Retina (tissue), 1 donor: ENCODE measurements around the gene PTPN12.
"Not testable (repeated sequence)": the region's sequence is repeated elsewhere in the genome, so short reads cannot be mapped to it uniquely, and the experiment has no call there.

ENCODE experiments used
- DNase-seq: peaks from one replicate; pipeline ENCODE4 v3.0.0-alpha.2; 2016

PTPN12 gene

DNA sequence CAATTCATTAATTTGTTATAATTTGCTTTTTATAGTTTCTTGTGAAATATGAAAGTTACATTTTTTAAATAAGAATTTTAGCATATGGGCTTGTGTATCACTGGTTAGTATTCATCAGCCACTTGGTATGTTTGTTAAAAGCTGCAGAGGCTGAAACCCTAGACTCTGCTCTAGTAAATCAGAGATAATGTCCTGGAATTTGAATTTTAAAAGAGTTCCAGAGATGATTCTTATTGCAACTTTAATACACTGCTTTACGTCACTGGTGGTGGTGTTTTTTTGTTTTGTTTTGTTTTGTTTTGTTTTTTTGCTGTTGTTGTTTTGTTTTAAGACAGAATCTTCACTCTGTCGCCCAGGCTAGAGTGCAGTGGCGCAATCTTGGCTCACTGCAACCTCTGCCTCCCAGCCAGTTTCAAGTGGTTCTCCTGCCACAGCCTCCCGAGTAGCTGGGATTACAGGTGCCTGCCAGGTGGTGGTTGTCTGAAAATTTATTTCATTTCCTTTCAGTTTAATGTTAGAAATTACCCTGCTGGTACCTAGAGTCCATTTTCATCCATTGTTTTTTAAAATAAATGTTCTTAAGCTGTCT lies 43.8 kb downstream of the PTPN12 start:
- no peak for DNase-seq

DNA sequence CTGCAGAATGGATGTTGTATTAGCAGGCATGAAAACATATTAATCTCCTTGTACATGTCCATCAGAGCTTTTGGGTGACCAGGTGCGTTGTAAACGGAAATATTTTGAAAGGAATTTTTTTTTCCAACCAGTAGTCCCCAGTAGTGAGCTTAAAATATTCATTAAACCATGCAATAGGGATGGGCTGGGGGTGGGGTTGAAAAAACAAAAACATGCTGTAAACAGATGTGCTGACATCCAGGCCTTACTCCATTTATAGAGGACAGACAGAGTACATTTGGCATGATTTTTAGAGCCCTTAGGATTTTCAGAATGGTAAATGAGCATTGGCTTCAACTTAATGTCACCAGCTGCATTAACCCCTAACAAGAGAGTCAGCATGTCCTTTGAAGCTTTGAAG lies 50.2 kb downstream of the PTPN12 start:
- no peak for DNase-seq

DNA sequence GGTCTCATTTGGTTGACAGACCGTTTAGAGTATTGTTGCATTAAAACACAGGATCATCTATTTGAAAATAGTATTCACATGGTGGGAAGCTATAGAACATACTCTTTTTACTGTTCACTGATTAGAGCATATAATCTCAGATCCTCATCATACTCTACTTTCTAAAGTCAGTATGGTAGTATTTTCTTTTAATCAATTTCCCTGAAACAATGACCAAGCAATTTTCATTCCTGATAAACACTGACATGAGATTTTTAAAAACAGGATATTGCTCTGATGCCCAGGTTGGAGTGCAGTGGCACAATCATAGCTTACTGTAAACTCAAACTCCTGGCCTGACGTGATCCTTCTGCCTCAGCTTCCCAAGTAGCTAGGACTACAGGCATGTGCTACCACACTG lies 63.9 kb downstream of the PTPN12 start:
- no peak for DNase-seq

DNA sequence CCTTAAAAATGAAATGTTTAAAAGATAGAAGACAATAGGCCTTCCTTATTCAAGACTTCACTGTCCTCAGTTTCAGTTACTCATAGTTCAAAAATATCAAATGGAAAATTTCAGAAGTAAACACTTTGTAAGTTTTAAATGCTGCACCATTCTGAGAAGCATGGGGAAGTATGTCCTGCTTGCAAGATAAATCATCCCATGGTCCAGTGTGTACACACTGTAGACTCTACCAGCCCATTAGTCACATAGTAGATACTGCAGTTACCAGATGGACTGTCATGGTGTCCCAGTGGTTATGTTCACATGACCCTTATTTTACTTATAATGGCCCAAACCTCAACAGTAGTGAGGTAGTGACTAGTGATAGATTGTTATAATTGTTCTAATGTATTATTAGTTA lies 69.5 kb downstream of the PTPN12 start:
- no peak for DNase-seq

DNA sequence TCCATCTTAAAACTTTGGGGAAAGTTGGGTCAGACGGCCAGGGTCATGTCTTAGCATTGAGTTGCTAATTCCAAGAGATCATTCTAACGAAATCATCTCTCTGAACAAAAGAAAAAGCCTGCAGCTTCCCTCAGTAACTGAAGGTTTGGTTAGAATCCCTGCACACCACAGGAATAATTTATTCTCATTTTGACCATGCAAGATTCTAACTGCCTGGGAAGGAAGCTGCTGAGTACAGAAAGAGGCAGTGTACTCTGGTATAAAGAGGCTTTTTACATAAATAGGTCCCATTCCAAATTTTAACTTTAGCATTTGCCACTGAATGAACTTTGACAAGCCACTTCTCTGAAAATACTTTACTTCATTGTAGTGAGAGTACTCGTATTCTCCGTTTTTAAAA lies 82.2 kb downstream of the PTPN12 start:
- no peak for DNase-seq

DNA sequence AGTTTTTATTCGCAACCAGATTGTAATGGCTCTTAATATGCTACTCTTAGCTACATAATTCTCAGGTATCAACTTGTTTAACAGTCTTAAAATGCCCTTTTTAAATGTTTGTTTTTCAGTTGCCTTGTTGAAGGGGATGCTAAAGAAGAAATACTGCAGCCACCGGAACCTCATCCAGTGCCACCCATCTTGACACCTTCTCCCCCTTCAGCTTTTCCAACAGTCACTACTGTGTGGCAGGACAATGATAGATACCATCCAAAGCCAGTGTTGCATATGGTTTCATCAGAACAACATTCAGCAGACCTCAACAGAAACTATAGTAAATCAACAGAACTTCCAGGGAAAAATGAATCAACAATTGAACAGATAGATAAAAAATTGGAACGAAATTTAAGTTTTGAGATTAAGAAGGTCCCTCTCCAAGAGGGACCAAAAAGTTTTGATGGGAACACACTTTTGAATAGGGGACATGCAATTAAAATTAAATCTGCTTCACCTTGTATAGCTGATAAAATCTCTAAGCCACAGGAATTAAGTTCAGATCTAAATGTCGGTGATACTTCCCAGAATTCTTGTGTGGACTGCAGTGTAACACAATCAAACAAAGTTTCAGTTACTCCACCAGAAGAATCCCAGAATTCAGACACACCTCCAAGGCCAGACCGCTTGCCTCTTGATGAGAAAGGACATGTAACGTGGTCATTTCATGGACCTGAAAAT lies 89.7 kb downstream of the PTPN12 start:
- no peak for DNase-seq

DNA sequence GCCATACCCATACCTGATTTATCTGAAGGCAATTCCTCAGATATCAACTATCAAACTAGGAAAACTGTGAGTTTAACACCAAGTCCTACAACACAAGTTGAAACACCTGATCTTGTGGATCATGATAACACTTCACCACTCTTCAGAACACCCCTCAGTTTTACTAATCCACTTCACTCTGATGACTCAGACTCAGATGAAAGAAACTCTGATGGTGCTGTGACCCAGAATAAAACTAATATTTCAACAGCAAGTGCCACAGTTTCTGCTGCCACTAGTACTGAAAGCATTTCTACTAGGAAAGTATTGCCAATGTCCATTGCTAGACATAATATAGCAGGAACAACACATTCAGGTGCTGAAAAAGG lies 90.2 kb downstream of the PTPN12 start:
- no peak for DNase-seq

DNA sequence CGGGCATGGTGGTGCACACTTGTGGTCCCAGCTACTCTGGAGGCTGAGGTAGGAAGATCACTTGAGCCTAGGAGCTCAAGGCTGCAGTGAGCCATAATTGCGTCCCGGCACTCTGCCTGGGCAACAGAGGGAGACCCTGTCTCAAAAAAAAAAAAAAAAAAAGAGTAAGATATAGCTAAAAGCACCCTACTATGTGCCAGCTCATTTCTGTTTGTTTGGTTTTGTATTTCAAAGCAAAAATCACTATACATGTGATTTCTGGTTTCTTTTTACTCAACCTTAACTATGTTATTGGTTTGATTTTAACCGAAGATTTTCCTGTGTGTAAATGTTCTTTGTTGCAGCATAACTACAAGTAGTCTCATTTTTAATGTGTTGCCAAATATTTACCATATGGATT lies 92.7 kb downstream of the PTPN12 start:
- no peak for DNase-seq

DNA sequence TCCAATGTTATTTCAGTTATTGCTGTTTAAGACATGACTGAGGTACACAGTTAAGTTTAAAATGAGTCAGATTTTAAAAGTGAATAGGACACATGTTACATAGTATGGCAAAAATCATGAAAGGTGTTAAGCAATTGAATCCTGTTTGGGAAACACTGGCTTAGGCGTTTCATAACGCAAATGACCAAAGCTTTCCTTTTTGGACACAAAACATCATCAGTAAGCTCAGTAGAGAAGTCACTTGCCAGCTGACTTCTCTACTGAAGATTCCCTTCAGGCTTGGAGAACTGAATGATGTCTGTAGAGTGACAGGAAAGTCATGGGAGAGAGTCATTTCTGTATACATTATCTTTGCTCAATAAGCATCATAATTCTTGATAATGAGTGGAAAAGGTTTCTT lies 94.7 kb downstream of the PTPN12 start:
- no peak for DNase-seq

DNA sequence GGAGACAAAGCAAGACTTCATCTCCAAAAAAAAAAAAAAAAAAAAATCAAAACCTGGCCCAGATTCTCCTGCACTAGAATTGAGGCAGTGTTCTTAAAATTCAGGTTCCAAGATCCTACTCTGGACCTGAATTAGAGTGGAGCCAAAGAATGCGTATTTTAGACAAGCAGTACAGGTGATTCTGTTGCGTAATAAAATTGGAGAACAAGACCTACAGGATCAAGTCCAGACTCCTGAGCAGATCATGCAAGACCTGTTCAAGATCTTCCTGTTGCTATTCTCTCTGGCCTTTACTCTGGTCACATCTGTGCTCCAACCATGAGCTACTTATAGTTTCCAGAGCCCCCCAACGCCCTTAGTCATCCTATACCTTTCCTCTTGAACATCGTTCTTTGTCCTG lies 107.7 kb downstream of the PTPN12 start:
- DNase-seq: no peak

DNA sequence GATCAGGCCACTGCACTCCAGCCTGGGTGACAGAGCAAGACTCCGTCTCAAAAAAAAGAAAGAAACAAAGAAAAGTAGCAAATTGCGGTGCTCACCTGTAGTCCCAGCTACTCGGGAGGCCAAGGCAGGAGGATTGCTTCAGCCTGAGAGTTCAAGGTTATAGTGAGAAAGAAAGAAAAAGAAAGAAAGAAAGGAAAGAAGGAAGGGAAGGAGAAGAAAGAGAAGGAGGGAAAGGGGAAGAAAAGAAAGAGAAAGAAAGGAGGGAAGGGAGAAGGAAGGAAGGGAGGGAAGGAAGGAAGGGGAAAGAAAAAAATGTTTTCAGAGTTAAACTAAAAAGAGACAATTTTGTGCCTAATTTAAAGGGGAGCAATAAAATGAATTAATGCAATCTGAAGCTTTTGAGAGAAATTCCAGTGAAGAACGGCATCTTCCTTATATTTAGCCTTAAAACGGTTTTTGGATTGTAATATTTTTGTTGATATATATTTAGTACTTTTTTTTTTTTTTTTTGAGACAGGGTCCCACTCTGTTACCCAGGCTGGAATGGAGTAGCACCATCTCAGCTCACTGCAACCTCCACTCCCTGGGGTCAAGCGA lies 111.7 kb downstream of the PTPN12 start:
- no peak for DNase-seq

DNA sequence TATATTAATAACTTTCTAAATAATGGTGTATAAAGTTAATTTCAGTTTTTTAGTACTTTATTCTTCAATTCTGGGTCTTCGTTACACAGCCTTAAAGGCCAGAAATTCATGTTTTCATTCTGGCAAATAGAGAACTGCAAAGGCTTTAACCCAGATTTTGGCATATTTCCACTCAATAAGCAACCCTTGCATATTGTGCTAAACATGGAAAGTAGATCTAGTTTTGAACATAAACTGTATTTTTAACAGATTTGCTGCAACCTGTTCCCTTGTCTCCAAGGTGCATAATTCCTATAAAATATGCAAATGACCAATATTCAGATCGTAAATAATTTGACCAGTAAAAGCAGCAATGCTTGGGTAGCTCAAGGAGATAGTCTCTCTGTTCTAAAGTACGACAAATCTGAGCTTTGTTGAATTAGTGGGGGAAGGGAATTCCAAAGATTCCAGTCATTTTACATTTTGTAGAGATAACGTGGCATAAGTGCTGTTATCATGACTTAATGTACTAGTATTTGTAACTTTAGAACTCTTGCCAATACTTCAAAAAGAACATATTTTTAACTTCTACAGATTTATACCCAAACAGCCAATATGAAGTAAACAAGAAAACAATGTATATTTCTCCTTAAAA lies 112.7 kb downstream of the PTPN12 start:
- DNase-seq: no peak

DNA sequence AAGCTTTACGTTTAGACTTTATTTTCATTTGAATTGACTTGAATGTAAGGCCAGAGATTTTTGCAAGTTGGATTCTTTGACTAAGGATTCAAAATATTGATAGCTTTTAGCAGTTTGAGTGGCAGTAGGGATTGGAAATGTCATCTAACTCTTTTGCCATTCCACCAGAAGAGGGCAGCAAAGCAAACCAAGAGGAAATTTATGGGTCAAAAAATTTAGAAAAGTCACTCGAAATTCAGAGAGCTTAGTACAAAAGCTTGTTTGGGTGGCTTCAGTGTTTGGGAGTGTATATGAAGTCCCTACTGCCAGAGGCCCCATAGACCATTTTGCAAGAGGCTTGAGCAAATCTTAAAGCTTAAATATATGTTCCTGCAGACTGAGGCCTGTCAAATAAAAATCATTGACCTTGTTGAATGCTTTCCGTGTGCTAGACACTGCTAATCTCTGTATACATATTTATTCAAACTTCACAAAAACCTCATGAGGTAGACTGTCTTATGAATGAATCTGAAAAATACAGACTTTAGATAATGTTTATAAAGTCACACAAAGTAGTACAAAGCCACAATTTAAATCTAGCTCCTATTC lies 114.6 kb downstream of the PTPN12 start:
- DNase-seq: peak; percentile 37

DNA sequence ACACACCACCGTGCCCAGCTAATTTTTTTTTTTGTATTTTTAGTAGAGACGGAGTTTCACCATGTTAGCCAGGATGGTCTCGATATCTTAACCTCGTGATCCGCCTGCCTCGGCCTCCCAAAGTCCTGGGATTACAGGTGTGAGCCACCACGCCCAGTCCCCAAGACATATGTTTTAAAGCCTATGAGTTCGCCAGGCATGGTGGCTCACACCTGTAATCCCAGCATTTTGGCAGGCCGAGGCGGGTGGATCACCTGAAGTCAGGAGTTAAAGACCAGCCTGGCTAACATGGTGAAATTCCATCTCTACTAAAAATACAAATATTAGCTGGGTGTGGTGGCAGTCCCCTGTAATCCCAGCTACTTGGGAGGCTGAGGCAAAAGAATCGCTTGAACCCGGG lies 115.7 kb downstream of the PTPN12 start:
- DNase-seq: not testable (repeated sequence)

DNA sequence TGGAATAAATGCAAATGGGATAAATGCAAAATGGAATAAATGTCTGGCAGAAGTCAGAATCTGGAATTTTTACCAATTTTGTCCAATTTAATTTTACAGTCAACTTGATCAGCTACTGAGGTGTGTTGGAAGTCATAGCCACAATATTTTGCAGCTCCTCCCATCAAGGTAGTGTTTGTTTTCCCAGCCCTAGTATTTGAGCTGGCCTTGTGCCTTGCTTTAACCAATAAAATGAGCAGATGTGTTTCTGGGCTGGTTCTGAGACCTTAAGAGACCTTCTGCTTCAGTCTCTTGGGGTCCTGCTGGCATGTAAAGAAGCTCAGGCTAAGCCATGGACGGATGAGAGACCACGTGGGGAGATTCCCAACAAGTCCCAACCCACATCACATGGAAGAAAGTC lies 116.5 kb downstream of the PTPN12 start:
- DNase-seq: no peak

DNA sequence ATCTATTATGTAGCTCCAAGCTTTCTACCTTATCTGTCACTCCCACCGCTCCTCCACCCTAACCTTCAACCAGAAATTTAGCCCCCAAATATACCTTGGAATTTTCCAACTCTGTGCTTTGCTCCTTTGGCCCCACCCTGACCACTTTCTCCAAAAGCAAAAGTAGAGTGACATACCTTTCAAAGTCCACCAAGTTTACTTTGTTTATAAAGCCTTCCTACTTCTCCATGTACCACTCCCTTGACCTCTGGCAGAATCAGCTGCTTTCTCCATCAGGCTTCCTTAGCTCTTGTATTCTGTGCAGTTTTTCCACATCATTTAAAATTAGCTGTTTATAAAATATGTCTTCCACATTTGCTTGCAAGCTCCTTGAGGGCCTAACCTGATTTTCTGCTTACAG lies 118.3 kb downstream of the PTPN12 start:
- no peak for DNase-seq

DNA sequence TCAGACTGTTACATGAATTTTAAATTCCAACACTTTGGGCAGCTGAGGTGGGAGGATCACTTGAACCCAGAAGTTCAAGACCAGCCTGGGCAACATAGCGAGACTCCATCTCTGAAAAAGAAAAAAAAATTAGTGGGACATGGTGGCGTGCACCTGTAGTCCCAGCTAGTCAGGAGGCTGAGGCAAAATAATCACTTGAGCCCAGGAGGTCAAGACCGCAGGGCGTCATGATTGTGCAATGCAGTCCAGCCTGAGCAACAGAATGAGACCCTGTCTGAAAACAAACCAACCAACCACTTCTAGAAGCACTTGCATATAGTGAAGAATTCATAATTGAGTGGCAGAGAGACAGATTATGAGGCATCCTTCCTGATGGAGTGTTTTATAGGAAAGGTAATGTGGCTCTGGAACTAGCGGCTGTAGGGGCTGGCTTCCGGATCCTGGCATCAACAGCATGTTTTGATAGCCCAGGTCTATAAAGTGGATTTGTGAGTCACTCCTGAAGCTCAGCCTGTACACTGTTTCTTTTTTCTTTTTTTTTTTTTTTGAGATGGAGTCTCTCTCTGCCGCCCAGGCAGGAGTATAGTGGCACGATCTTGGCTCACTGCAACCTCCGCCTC lies 118.9 kb downstream of the PTPN12 start:
- DNase-seq: no peak

DNA sequence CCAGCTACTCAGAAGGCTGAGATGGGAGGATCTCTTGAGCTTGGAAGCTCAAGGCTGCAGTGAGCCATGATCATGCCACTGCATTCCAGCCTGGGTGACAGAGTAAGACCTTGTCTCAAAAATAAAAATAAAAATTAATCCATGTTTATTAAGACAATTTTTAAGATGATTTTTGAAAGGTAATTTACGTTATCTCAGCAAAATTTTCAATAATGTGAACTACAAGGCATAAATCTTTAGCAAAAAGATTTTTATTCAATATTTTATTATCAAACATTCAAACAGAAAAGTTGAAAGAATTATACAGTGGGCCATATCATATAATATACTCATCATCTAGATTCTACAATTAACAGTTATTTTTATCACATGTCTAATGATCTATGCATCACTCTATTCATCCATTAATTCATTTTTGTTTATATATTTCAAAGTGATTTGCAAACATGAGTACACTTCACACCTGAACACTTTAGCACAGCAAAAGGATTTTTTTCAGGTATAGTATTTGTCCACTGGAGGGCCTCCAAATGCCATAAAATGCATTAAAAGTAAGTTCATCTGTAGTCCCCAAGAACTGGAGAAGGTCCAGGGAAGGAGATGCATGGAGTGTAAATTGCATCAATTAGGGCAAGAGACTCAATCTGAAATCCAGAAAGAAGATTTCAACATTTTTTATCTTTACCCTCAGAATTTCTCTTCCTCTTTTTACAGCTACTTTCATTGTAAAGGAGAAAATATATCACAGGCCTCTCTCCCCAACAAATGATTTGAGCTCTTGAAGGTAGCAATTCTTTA lies 120.5 kb downstream of the PTPN12 start:
- DNase-seq: peak; percentile 17

DNA sequence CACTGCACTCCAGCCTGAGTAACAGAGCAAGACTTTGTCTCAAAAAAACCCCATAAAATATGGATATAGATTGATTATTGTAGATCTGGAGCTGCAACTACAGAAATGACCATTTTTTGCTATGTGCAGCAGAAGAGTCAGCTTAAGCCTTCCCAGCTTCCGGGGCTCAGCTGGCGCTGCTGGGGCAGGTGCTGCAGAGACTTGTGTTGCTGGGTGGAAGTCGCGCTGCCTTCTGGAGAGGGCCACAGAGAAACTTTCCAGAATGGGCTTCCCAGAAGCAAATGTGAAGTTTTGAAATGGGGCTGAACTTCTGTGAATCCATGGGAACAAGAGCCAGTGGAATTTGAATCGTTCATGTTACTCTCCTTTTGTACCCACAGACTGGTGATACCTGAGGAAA lies 121.8 kb downstream of the PTPN12 start:
- no peak for DNase-seq

DNA sequence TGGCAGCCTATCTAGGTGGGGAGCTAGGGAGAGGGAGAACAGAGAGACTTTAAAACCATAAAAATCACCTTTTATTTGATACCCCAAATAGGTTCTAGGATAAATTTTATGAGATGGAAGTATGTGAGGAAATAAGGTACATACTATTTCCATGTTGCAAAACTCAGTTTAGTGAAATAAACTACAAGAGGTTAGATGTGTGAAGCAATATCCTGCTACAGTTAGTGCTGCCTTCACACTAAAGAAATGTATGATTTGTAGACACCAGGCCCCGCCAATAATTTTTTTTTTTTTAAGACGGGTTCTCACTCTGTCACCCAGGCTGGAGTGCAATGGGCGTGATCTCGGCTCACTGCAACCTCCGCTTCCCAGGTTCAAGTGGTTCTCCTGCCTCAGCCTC lies 124.7 kb downstream of the PTPN12 start:
- no peak for DNase-seq

DNA sequence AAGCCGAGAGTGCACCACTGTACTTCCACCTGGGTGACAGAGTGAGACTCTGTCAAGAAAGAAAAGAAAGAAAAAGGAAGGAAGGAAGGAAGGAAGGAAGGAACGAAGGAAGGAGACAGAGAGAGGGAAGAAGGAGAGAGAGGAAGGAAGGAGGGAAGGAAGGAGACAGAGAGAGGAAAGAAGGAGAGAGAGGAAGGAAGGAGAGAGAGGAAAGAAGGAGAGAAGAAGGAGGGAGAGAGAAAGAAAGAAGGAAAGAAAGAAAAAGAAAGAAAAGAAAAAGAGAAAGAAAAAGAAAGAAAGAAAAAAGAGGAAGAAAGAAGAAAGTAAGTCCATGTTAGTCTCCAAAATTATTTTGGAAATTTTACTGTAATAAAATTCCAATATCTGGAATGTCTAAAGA lies 125.8 kb downstream of the PTPN12 start:
- no peak for DNase-seq

DNA sequence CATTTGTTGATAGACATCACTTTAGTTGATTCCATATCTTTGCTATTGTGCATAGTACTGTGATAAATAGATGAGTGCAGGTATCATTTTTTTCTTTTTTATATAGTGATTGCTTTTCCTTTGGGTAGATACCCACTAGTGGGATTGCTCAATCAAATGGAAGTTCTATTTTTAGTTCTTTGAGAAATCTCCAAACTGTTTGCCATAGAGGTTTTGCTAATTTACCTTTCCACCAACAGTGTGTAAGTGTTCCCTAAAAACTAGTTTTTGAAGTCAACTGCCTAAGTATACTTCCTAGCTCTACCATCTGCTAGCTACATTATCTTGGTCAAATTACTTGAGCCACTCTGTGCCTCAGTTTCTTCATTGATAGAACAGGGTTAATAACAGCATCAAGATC lies 127.6 kb downstream of the PTPN12 start:
- no peak for DNase-seq

DNA sequence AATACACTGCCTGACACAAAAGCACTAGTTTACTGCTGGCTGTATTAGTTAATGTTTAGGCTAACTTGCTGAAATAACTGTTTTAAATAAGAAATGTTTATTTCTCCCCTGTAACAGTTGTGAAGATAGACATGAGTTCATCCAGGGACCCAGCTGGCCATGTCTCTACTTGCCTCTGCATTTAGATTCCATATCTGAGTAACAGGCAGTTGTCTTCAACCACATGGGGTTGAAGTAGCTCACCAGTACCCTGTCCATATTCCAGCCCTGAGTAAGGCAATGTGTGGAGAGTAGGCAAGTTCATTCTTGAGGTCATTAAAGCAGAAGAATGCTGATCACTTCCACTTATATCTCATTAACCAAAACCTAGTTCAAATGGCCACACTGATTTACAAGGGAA lies 128.1 kb downstream of the PTPN12 start:
- no peak for DNase-seq
